Urinary bladder (tissue), 4 donors: Measurements from ENCODE around the gene UIMC1. TPM values are rescaled to one million over a fixed set of nuclear protein-coding genes. Genes with fewer than 3 reads are reported as not detected.

Experiments
- DNase-seq: peaks from one replicate; pipeline ENCODE4 v3.0.0-alpha.2; 2015; ENCODE audit errors: extremely low spot score
- H3K27ac ChIP-seq: one replicate; pipeline ENCODE4 v1.5.1; 2013; ENCODE audit warnings: low read depth, mild to moderate bottlenecking, moderate library complexity
- H3K36me3 ChIP-seq: one replicate; pipeline ENCODE4 v1.6.1; 2013; ENCODE audit warnings: mild to moderate bottlenecking, moderate library complexity; ENCODE audit not compliant: insufficient read depth
- H3K4me1 ChIP-seq: one replicate; pipeline ENCODE4 v1.6.1; 2013; ENCODE audit warnings: mild to moderate bottlenecking, moderate library complexity; ENCODE audit not compliant: insufficient read depth
- H3K4me3 ChIP-seq: one replicate; pipeline ENCODE4 v1.5.1; 2013; ENCODE audit warnings: low read depth, low read length
- WGBS: extraction: QIAGEN DNeasy Blood & Tissue Kit; methylation state at CpG from one replicate; pipeline ENCODE4 v1.1.7; 2013; 5-methylcytosine and 5-hydroxymethylcytosine counted together
- polyA plus RNA-seq: library from polyadenylated mRNA; stranded (reverse); fragments of 200-250 nt; gene quantifications from one replicate; pipeline ENCODE4 v1.2.3, GENCODE V29; 2013
- total RNA-seq: library from RNA; depleted of rRNA; stranded (reverse); fragments of >200 nt; gene quantifications from one replicate; pipeline ENCODE4 v1.2.3, GENCODE V29; 2014
- donor health status: healthy with polysubstance abuse.
- donor health status: healthy.

UIMC1 gene
- total and polyA plus RNA-seq, 2 donors = 36.3 to 48.9 TPM

DNA sequence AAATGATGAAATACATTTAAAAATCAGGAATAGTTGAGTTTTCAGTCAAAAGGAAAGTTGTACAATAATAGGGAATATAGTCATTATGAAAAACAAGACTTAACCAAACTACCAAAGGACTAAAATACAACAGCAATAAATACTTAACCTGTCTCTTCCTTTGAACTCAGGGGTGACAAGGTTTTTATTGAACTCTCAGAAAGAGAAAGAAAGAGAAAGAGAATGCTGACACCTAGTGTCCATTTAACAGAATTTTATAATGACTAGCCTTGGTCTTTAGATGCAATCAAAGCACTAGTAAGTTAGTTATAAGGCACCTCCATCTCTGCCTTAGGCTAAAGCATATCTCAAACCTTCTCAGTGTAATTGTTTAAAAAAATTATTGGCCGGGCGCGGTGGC is 47.5 kb downstream of the UIMC1 start:
- 60% methylated on average over 3 of the region's 3 CpGs for WGBS
- no peak for DNase-seq
- Histone ChIP-seq H3K36me3 (peaks cover 3% of the 10 kb centered on the region), H3K4me1 (no peaks in the 10 kb centered on the region), H3K4me3 (no peak overlapping the region), H3K27ac (no peak overlapping the region)

DNA sequence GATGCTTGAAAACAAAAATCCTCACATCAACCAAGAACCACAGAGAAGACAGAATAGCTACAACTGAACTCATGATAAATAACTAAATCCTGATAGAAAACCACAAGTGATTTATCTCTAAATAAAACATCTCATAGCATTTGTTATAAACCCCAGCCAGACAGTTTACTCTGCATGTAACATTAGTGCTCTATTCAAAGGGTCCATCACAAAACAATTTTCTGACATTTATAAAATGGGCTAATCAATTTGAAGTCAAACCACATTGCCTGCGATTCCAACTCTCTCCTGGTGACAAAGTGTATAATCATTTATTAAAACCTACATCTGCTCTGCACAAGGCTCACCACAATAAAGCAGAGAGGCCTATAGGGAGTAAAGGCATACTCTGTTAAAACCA is 49.8 kb downstream of the UIMC1 start:
- Histone ChIP-seq H3K36me3 (peaks cover 3% of the 10 kb centered on the region), H3K27ac (no peak overlapping the region), H3K4me3 (no peak overlapping the region), H3K4me1 (no peaks in the 10 kb centered on the region)
- WGBS = 81% methylated on average over 1 of the region's 1 CpG
- no peak for DNase-seq

DNA sequence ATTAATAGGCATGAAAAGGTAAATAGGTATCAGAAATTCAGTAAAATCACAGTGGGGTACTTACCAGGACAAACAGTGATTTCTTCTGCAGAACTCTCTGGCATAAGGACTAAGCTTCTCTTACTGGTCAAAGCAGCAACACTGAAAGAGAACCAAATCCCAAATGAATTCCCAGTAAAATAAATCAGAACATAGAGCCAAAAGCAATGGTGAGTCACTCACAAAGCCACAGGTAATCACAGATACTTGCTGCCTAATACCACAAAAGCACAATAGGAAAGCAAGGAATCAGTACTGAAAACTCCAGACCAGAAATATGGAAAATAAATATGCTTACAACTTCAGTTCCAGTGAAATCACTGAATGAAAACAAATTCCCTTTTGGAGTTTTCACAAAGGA is 50.7 kb downstream of the UIMC1 start:
- H3K27ac ChIP-seq = no peak overlapping the region
- no peaks in the 10 kb centered on the region for H3K4me1 ChIP-seq
- H3K36me3 ChIP-seq = peaks cover 3% of the 10 kb centered on the region
- no peak overlapping the region for H3K4me3 ChIP-seq
- no peak for DNase-seq

DNA sequence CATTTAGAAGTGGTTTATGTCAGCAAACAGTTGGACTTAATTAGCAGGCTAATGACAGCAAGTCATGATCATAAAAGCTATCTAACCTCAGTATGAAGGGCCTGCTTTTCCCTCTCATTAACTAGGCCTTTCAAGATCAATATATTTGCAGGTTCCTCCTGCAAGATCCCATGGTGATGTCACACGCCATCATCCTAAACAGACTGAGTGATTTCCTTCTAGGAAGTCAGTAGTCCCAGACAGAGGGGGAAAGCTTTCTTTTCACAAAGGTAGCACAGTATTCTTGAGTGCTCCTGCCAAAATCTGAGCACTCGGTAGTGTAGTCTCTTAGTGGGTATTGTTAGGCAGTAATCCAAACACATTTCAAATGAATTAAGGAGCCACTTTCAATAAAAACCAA is 52.5 kb downstream of the UIMC1 start:
- H3K4me3 ChIP-seq = no peak overlapping the region
- H3K27ac ChIP-seq = no peak overlapping the region
- DNase-seq = no peak
- 68% methylated on average over 2 of the region's 2 CpGs for WGBS
- peaks cover 3% of the 10 kb centered on the region for H3K36me3 ChIP-seq
- H3K4me1 ChIP-seq = no peaks in the 10 kb centered on the region

DNA sequence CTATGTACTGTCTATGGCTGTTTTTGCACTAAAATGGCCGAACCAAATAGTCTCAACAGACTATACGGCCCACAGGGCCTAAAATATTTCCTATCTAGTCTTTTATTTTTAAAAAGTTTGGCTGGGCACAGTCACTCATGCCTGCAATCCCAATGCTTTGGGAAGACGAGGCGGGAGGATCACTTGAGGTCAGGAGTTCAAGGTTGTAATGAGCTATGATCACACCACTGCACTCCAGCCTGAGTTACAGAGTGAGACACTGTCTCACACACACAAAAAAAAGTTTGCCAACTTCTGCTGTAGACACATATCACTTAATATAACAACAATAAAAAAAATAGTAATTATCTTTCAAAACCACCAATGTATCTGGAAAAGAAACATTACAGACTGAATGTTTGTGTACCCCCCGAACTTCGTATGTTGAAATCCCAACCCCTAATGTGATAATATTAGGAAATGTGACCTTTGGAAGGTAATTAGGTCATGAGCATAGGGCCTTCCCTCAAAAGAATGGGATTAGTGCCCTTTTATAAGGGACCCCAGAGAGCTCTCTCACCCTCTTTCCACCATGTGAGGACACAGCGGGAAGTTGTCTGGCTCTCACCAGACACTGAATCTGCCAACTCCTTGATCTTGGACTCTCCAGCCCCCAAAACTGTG is 53.9 kb downstream of the UIMC1 start:
- H3K27ac ChIP-seq = no peak overlapping the region
- H3K4me1 ChIP-seq = no peaks in the 10 kb centered on the region
- peaks cover 3% of the 10 kb centered on the region for H3K36me3 ChIP-seq
- no peak for DNase-seq
- 89% methylated on average over 7 of the region's 7 CpGs for WGBS
- H3K4me3 ChIP-seq = no peak overlapping the region

DNA sequence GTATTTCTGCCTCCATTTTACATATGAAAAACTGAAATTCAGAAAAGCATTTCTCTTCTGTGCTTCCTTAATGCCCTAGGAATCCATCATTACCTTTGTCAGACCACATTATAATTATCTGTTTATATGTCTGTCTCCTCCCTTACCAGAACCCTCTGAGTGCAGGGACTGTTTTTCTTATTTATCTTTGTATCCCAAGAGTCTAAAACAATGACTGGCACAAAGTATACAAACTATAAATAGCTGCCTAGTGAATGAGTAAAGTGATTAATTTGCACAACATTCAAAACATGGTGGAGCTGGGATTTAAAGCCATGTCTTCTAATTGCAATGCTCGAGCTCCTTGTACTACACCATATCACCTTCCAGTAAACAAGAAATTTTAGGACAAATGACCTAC is 58.1 kb downstream of the UIMC1 start:
- Histone ChIP-seq H3K36me3 (no peaks in the 10 kb centered on the region), H3K4me3 (no peak overlapping the region), H3K4me1 (no peaks in the 10 kb centered on the region), H3K27ac (no peak overlapping the region)
- 75% methylated on average over 1 of the region's 1 CpG for WGBS
- no peak for DNase-seq

DNA sequence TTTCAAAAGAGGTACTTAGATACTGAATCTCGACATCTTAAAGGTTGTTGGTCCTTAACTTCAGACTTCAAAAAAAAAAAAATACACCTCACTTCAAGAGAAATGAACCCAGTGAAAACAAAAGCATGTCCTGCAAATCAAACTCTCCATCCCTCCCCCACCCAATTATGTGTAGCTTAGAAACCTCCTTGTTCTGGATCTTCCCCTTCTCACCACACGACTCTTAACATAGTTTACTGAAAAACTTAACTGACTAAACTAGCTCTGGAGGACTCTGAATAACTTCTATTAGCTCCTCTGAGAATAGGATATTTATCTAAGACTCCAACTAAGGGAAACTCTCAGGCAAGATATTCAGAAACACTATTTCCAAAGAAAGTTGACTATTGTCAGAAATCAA is 58.7 kb downstream of the UIMC1 start:
- H3K4me1 ChIP-seq = no peaks in the 10 kb centered on the region
- no peak overlapping the region for H3K4me3 ChIP-seq
- H3K36me3 ChIP-seq = no peaks in the 10 kb centered on the region
- WGBS = 78% methylated on average over 2 of the region's 2 CpGs
- no peak overlapping the region for H3K27ac ChIP-seq
- no peak for DNase-seq

DNA sequence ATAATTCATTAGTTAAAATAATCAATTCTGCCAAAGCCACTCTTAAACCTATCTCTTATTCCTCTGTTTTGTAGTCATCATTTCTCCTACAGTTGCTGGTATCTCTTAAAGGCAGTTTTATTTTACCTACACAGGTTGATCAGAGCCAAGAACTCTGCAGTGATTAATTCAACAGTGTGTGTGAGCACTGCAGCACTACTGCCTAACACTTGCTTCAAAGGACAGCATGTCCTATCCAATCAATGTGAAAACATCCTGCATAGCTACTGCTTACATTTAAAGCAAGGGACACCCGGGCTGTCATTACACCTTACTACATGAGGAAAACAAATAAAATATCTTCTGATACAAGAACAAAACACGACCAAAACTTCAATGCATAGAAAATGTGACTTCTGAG is 62.3 kb downstream of the UIMC1 start:
- Histone ChIP-seq H3K4me3 (no peak overlapping the region), H3K27ac (no peak overlapping the region), H3K36me3 (no peaks in the 10 kb centered on the region), H3K4me1 (no peaks in the 10 kb centered on the region)
- DNase-seq = no peak
- 47% methylated on average over 2 of the region's 2 CpGs for WGBS

DNA sequence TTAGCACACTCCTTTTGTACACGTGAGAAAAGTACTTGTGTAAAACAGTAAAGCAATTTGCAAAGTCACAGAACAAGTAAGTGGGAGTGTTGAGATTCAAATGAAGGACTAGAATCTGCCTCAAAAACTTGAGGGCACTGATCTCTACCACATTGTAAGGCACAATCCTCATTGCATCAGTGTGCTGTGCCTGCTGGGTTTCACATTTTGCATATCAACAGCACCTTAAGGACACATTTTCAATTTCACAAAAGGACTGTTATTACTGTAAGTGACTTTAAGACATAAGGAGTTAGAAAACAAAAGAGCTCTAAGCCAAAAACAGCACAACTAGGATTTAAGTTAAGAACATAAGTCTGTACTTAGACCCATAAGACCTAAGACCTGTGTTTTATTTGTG is 62.8 kb downstream of the UIMC1 start:
- WGBS = 60% methylated on average over 1 of the region's 1 CpG
- H3K4me3 ChIP-seq = no peak overlapping the region
- DNase-seq = no peak
- no peak overlapping the region for H3K27ac ChIP-seq
- no peaks in the 10 kb centered on the region for H3K4me1 ChIP-seq
- no peaks in the 10 kb centered on the region for H3K36me3 ChIP-seq

DNA sequence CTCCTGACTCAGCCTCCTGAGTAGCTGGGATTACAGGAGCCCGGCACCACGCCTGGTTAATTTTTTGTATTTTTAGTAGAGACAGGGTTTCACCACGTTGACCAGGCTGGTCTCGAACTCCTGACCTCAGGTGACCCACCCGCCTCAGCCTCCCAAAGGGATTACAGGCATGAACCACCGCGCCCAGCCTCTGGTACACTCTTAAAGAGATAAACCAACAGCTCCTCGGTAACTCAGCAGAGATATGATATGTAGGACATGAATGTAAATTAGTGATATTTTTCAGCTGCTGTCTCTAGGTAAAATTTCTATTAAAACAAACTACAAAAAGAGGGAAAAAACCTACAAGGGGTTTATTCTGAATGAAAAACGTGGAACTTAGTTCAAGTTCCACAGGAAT is 64.6 kb downstream of the UIMC1 start:
- H3K27ac ChIP-seq = no peak overlapping the region
- H3K4me1 ChIP-seq = no peaks in the 10 kb centered on the region
- no peak overlapping the region for H3K4me3 ChIP-seq
- H3K36me3 ChIP-seq = no peaks in the 10 kb centered on the region
- DNase-seq = no peak
- WGBS = 70% methylated on average over 9 of the region's 9 CpGs

DNA sequence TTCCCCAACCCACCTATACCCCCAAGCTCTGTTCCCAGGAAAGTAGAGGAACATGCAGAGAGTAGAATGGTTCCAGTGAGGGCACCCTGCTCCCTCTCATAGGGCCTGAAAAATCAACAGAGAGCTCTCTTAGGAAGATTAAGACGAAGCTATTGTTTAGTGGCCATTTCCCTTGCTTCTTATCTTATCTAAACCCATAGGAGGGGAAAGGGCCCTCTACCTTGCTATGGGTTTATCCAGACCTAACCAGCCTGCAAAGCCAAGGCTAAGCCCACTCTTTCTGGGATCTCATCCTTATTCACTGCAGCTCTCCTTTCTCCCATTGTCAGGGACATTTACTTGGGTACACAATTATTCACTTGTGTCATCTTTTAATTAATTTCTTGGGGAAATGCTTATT is 68.1 kb downstream of the UIMC1 start:
- no peaks in the 10 kb centered on the region for H3K36me3 ChIP-seq
- H3K4me1 ChIP-seq = no peaks in the 10 kb centered on the region
- no peak overlapping the region for H3K27ac ChIP-seq
- DNase-seq = no peak
- WGBS = 60% methylated on average over 1 of the region's 1 CpG
- no peak overlapping the region for H3K4me3 ChIP-seq

DNA sequence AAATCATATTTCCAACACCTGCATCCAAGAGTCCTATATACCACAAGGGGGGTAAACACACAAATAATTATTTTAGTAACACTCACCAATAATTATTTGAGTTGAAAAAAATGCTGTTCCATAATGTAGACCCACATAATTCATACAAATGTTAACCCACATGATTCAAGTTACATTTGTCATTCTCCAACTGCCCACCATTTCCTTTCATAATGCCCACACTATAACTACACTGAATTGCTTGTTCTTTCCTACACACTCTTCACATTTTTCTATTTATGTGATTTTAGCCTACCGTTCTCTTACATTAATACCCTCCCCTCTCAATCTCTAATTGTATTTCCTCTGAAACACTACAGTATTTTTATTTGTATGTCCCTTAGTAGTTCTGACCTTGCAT is 71.6 kb downstream of the UIMC1 start:
- no peak for DNase-seq
- H3K36me3 ChIP-seq = peaks cover 2% of the 10 kb centered on the region
- H3K4me3 ChIP-seq = no peak overlapping the region
- WGBS = 83% methylated on average over 1 of the region's 1 CpG
- H3K27ac ChIP-seq = no peak overlapping the region
- H3K4me1 ChIP-seq = no peaks in the 10 kb centered on the region

DNA sequence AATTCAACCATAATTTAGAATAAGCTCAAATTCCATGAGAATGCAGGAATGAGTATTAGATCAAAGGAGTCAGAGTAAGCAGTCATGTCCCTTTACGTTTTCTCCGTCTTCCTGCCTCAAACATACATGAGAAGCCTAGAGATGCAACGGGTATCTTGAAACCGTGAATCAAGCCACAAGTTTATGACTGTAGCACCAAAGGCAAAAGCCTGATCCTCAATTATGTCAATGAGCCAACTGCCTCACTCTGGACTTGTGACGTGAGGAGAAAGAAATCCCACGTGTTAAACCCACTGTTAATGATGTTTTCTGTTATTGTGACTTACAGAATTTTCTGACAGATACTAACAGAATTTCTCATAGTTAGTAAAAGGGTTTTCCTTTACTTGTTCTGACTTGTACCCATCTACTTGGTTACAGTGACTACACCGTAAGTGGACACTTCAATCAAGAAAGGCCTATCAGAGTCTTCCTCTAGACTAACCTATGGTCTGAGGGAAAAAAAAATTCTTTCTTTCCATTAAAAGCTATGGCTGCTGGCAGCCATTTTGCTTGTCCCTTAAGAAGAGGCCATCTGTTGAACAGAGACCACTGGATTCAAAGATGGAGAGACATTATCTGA is 72.2 kb downstream of the UIMC1 start:
- DNase-seq = no peak
- 82% methylated on average over 7 of the region's 7 CpGs for WGBS
- no peak overlapping the region for H3K27ac ChIP-seq
- no peak overlapping the region for H3K4me3 ChIP-seq
- no peaks in the 10 kb centered on the region for H3K4me1 ChIP-seq
- peaks cover 2% of the 10 kb centered on the region for H3K36me3 ChIP-seq

DNA sequence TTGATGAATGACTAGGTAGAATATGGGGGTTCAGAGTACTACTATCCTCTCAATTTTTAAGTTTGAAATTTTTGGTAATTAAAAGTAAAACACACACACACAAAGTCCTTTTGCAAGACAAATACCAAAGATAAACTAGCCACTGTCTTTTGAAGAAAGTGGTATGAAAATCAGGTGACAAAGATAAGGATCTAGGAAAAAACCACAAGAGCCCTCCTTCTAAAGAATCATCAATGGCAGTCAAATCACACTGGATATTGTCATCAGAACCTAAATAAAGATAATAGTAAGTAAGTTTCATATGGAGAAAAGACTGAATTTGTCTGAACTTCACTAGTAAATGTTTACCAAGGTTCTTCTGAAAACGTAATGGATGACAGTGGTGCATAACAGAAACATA is 76.9 kb downstream of the UIMC1 start:
- Histone ChIP-seq H3K36me3 (peaks cover 2% of the 10 kb centered on the region), H3K27ac (no peak overlapping the region), H3K4me3 (no peak overlapping the region), H3K4me1 (no peaks in the 10 kb centered on the region)
- DNase-seq = no peak
- 83% methylated on average over 1 of the region's 1 CpG for WGBS

DNA sequence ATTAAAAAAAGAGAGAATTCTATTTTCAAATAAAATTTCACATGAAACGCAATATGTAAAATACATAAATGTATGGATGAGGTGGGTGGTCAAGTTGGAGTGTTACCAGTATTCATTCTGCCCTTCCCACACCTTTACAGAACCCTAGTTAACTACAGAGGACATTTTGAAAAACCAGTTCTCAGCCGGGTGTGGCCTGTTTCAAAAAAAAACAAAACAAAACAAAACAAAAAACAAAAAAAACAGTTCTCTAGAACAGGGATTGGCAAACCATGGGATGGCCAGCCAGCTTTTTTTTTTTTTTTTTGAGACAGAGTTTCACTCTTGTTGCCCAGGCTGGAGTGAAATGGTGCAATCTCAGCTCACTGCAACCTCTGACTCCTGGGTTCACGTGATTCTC is 79.0 kb downstream of the UIMC1 start:
- DNase-seq = no peak
- WGBS = 92% methylated on average over 3 of the region's 3 CpGs
- Histone ChIP-seq H3K27ac (no peak overlapping the region), H3K4me3 (no peak overlapping the region), H3K36me3 (peaks cover 5% of the 10 kb centered on the region), H3K4me1 (no peaks in the 10 kb centered on the region)
